ENCODE measurements around the gene IGFL3. TPM values are rescaled to one million over a fixed set of nuclear protein-coding genes. Genes with fewer than 3 reads are reported as not detected.

IGFL3 gene
- total RNA-seq, 1 experiment from 2014 or later: not detected

GRCh38 chr19:46125447-46125846 lies 959 bp upstream of the IGFL3 start:
- DNase-seq (ENCODE audit: unreplicated experiment): no peak
- no peaks in the 10 kb centered on the region for H3K36me3 Mint-ChIP-seq (ENCODE audit: insufficient read depth, unreplicated experiment)
- TF ChIP-seq CTCF (IDR thresholded peaks at IDR 0.05; ENCODE audit: unreplicated experiment): no peak
- H3K4me1 Mint-ChIP-seq (ENCODE audit: insufficient read depth, unreplicated experiment): peaks cover 12% of the 10 kb centered on the region
- CTCF ChIA-PET: interaction anchor here (0.8 to 1.7 kb wide), 2 partner anchors 43 to 65 kb away, joined by 5 to 7 read pairs; no protein-coding TSS in a partner anchor
- no peak overlapping the region for H3K27ac Mint-ChIP-seq (ENCODE audit: low read depth, unreplicated experiment)
- H3K27me3 Mint-ChIP-seq (ENCODE audit: insufficient read depth, unreplicated experiment): no peaks in the 10 kb centered on the region
- H3K4me3 Mint-ChIP-seq (ENCODE audit: unreplicated experiment): no peak overlapping the region
- no TSS peak for BruUV-seq (replicated peaks)
- H3K9me3 Mint-ChIP-seq (ENCODE audit: unreplicated experiment): no peaks in the 10 kb centered on the region
- intact Hi-C loops (cut with micrococcal nuclease): no loop called here
- POLR2A ChIA-PET: interaction anchor here (0.6 to 2.4 kb wide), 9 partner anchors 8 to 551 kb away, joined by 3 to 18 read pairs (median 3); no protein-coding TSS in a partner anchor

- peaks cover 15% of the 10 kb centered on the region for H3K4me1 Mint-ChIP-seq (ENCODE audit: insufficient read depth, unreplicated experiment)
- BruUV-seq (replicated peaks): no TSS peak
- no peaks in the 10 kb centered on the region for H3K9me3 Mint-ChIP-seq (ENCODE audit: unreplicated experiment)
- DNase-seq (ENCODE audit: unreplicated experiment): no peak
- H3K27me3 Mint-ChIP-seq (ENCODE audit: insufficient read depth, unreplicated experiment): no peaks in the 10 kb centered on the region
- H3K36me3 Mint-ChIP-seq (ENCODE audit: insufficient read depth, unreplicated experiment): no peaks in the 10 kb centered on the region
- intact Hi-C loops (cut with micrococcal nuclease): no loop called here
- ChIA-PET POLR2A (interaction anchor here (1.5 kb wide), 1 partner anchor 13 kb away, joined by 3 read pairs; no protein-coding TSS in a partner anchor), CTCF (interaction anchor here (0.6 to 2.6 kb wide), 3 partner anchors 11 to 182 kb away, joined by 3 to 10 read pairs (median 3); no protein-coding TSS in a partner anchor)
- H3K4me3 Mint-ChIP-seq (ENCODE audit: unreplicated experiment): no peak overlapping the region
- no peak for TF ChIP-seq CTCF (IDR thresholded peaks at IDR 0.05; ENCODE audit: unreplicated experiment)
- H3K27ac Mint-ChIP-seq (ENCODE audit: low read depth, unreplicated experiment): no peak overlapping the region
These were observed 6.4 kb downstream of the IGFL3 start for GRCh38 chr19:46118136-46118535.

GRCh38 chr19:46116121-46116520 lies 8.4 kb downstream of the IGFL3 start:
- ChIA-PET CTCF (interaction anchor here (0.6 to 1.2 kb wide), 3 partner anchors 14 to 413 kb away, joined by 3 read pairs; no protein-coding TSS in a partner anchor), POLR2A (interaction anchor here (0.6 to 3.2 kb wide), 11 partner anchors 10 to 470 kb away, joined by 3 to 22 read pairs (median 8); no protein-coding TSS in a partner anchor)
- Mint-ChIP-seq H3K36me3 (ENCODE audit: insufficient read depth, unreplicated experiment) (no peaks in the 10 kb centered on the region), H3K27me3 (ENCODE audit: insufficient read depth, unreplicated experiment) (no peaks in the 10 kb centered on the region), H3K9me3 (ENCODE audit: unreplicated experiment) (no peaks in the 10 kb centered on the region), H3K4me1 (ENCODE audit: insufficient read depth, unreplicated experiment) (peaks cover 19% of the 10 kb centered on the region), H3K4me3 (ENCODE audit: unreplicated experiment) (no peak overlapping the region), H3K27ac (ENCODE audit: low read depth, unreplicated experiment) (peak overlapping the region; percentile 82)
- BruUV-seq (replicated peaks): no TSS peak
- intact Hi-C loops (cut with micrococcal nuclease): no loop called here
- no peak for TF ChIP-seq CTCF (IDR thresholded peaks at IDR 0.05; ENCODE audit: unreplicated experiment)
- no peak for DNase-seq (ENCODE audit: unreplicated experiment)

- H3K36me3 Mint-ChIP-seq (ENCODE audit: insufficient read depth, unreplicated experiment): no peaks in the 10 kb centered on the region
- ChIA-PET POLR2A (interaction anchor here (0.6 to 3.2 kb wide), 17 partner anchors 9 to 503 kb away, joined by 3 to 22 read pairs (median 6); partner anchors contain the start of genes IGFL2 and IGFL3), CTCF (interaction anchor here (0.6 to 1.3 kb wide), 5 partner anchors 13 to 74 kb away, joined by 3 to 5 read pairs (median 3); no protein-coding TSS in a partner anchor)
- no peak for TF ChIP-seq CTCF (IDR thresholded peaks at IDR 0.05; ENCODE audit: unreplicated experiment)
- DNase-seq (ENCODE audit: unreplicated experiment): peak; percentile 94
- H3K27me3 Mint-ChIP-seq (ENCODE audit: insufficient read depth, unreplicated experiment): no peaks in the 10 kb centered on the region
- no peaks in the 10 kb centered on the region for H3K9me3 Mint-ChIP-seq (ENCODE audit: unreplicated experiment)
- peak overlapping the region; percentile 82 for H3K27ac Mint-ChIP-seq (ENCODE audit: low read depth, unreplicated experiment)
- peaks cover 22% of the 10 kb centered on the region for H3K4me1 Mint-ChIP-seq (ENCODE audit: insufficient read depth, unreplicated experiment)
- intact Hi-C loops (cut with micrococcal nuclease): no loop called here
- BruUV-seq (replicated peaks): no TSS peak
- H3K4me3 Mint-ChIP-seq (ENCODE audit: unreplicated experiment): peak overlapping the region; percentile 19
These were observed 8.9 kb downstream of the IGFL3 start for GRCh38 chr19:46115396-46116106.

All from MCF 10A (cell line).